GM12801 (cell line): ENCODE data around the gene CYSLTR2.

ENCODE experiments used
- TF ChIP-seq, protein P1 (sequence below): IDR thresholded peaks from one replicate; pipeline ENCODE4 v1.5.1; 2011; ENCODE audit warnings: control low read depth; ENCODE audit not compliant: insufficient read length; ENCODE audit errors: extremely low read depth

CYSLTR2 gene

DNA sequence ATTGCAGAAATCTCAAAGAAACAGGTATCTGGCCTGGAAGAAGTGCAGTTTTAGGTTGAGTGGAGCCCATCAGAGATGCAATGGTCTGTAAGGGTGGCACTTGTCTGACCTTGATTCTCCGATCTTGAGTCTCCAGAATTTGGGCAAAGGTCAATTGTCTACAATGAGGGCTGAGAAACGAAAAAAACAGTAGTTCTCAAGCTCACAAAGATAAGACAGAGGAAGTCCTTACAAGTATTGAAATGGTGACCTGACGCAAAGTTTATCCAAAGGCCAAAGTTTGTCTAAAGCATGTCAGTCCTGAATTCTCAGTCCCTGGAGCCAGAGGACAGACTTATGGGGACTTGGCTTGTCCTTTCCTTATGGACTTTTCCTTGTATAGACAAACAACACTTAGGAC is 40.3 kb downstream of the CYSLTR2 start:
- TF ChIP-seq, protein P1, sequence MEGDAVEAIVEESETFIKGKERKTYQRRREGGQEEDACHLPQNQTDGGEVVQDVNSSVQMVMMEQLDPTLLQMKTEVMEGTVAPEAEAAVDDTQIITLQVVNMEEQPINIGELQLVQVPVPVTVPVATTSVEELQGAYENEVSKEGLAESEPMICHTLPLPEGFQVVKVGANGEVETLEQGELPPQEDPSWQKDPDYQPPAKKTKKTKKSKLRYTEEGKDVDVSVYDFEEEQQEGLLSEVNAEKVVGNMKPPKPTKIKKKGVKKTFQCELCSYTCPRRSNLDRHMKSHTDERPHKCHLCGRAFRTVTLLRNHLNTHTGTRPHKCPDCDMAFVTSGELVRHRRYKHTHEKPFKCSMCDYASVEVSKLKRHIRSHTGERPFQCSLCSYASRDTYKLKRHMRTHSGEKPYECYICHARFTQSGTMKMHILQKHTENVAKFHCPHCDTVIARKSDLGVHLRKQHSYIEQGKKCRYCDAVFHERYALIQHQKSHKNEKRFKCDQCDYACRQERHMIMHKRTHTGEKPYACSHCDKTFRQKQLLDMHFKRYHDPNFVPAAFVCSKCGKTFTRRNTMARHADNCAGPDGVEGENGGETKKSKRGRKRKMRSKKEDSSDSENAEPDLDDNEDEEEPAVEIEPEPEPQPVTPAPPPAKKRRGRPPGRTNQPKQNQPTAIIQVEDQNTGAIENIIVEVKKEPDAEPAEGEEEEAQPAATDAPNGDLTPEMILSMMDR, result no peak

DNA sequence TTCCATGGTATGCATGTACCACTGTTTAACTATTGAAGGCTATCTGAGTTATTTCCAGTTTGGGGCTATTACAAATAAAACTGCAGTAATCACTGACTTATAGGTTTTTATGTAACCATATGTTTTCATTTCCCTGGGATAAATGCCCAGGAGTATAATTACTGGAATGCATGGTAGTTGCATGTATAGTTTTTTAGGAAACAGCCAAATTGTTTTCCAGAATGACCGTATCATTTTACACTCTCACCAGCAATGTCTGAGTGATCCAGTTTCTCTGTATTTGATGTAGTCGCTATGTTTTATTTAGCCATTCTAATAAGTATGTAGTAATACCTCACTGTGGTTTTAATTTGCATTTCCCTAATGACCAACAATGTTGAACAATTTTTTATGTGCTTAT is 42.0 kb downstream of the CYSLTR2 start:
- TF ChIP-seq, protein P1, result no peak

DNA sequence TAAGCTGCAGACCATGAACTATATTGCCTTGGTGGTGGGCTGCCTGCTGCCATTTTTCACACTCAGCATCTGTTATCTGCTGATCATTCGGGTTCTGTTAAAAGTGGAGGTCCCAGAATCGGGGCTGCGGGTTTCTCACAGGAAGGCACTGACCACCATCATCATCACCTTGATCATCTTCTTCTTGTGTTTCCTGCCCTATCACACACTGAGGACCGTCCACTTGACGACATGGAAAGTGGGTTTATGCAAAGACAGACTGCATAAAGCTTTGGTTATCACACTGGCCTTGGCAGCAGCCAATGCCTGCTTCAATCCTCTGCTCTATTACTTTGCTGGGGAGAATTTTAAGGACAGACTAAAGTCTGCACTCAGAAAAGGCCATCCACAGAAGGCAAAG is 53.7 kb downstream of the CYSLTR2 start:
- TF ChIP-seq, protein P1, result no peak

DNA sequence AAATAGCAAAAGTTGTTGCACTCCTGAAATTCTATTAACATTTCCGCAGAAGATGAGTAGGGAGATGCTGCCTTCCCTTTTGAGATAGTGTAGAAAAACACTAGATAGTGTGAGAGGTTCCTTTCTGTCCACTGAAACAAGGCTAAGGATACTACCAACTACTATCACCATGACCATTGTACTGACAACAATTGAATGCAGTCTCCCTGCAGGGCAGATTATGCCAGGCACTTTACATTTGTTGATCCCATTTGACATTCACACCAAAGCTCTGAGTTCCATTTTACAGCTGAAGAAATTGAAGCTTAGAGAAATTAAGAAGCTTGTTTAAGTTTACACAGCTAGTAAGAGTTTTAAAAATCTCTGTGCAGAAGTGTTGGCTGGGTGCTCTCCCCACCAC is 55.0 kb downstream of the CYSLTR2 start:
- TF ChIP-seq, protein P1, result no peak

DNA sequence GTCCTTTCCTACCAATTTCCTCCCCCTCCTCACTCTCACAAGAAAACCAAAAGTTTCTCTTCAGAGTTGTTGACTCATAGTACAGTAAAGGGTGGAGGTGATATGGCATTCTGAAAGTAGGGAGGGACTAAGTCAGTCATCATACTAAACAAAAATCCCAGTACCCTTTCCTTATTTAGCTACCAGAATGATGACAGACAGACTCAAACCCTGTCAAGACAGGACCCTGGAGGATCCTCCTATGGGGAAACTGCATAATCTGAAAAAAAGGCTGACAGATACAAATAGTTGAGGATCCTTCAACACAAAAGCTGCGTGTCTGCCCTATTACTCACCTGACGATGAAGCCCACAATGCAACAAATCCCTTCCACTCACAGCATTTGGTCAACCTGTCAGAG is 55.5 kb downstream of the CYSLTR2 start:
- TF ChIP-seq, protein P1, result no peak

DNA sequence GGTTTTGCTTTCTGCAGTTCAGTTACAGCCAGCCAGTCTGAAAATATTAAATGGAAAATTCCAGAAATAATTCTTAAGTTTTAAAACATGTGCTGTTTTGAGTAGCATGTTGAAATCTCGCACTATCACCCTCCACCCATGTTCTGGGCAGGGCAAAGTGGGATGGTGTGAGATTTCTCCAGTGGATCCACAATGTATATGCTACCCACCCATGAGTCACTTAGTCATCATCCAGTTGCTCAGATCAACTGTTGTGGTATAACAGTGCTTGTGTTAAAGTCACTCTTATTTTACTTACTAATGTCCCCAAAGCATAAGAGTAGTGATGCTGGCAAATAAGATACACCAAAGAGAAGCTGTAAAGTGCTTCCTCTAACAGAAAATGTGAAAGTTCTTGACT is 56.4 kb downstream of the CYSLTR2 start:
- TF ChIP-seq, protein P1, result no peak

DNA sequence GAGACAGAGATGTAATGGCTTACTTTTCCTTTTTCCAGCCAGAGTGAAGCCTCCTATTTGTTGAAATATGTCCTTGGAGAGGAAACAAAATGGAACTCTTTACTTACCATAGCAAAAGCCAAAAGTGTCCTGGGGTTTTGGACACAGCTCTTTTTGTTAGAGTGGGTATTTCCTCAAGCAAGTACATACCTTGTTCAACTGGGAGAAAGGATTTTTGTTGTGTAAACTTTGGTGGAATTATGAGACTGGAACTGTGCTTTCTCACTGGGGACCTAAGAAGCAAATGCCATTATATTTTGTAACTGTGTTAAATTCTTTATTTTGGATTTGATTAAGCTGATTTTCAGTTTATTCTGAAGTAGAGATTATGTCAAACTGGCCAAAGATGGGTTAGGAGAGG is 58.4 kb downstream of the CYSLTR2 start:
- TF ChIP-seq, protein P1, result no peak

DNA sequence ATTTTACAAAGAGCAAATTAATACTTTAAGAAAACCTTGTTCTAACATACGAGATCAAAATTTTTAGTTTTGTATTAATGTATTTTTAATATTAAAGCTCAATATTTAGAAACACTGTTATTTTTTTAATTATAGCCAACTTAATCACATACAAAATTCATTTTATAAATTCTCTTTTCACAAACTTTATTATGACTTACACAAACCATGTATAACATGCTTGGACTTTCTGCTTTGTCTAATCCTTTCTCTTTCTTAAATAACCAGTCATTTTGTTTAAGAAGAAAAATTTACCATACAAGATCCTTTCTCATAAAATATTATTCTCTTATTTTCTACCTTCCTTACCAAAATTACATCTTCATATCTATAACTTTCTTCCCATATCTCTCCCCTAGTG is 62.2 kb downstream of the CYSLTR2 start:
- TF ChIP-seq, protein P1, result no peak
